Loucy (cell line): ENCODE data around the gene SLC23A2.

Experiments used
- H2AFZ ChIP-seq: fragments of 200-600 bp; sonication (generic); 2 replicates; pipeline ENCODE4 v1.6.0; 2016; ENCODE audit warnings: antibody characterized with exemption, mild to moderate bottlenecking, low read length, moderate library complexity
- H3F3A ChIP-seq: fragments of 200-600 bp; 2 replicates; pipeline ENCODE4 v1.6.0; 2016; ENCODE audit warnings: antibody characterized with exemption, low read depth, mild to moderate bottlenecking
- H3K27me3 ChIP-seq: fragments of 200-600 bp; sonication (generic); 2 replicates; pipeline ENCODE4 v1.6.1; 2014; ENCODE audit warnings: low read length, mild to moderate bottlenecking; ENCODE audit not compliant: insufficient read depth, poor library complexity, severe bottlenecking
- H3K36me3 ChIP-seq: fragments of 200-600 bp; sonication (generic); 2 replicates; pipeline ENCODE4 v1.6.1; 2016; ENCODE audit warnings: low read length; ENCODE audit not compliant: insufficient read depth
- H3K4me1 ChIP-seq: fragments of 200-600 bp; sonication (generic); 2 replicates; pipeline ENCODE4 v1.5.1; 2014; ENCODE audit warnings: low read length, mild to moderate bottlenecking; ENCODE audit not compliant: insufficient read depth, poor library complexity, severe bottlenecking
- H3K4me2 ChIP-seq: fragments of 200-600 bp; sonication (generic); 2 replicates; pipeline ENCODE4 v1.6.0; 2014; ENCODE audit warnings: antibody characterized with exemption, low read length, low read depth, mild to moderate bottlenecking; ENCODE audit not compliant: poor library complexity, severe bottlenecking
- H3K4me3 ChIP-seq: fragments of 200-600 bp; sonication (generic); 2 replicates; pipeline ENCODE4 v1.5.1; 2014; ENCODE audit warnings: low read length, mild to moderate bottlenecking, mixed read lengths; ENCODE audit not compliant: poor library complexity, severe bottlenecking
- H3K79me2 ChIP-seq: fragments of 200-600 bp; sonication (generic); 2 replicates; pipeline ENCODE4 v1.6.1; 2014; ENCODE audit warnings: low read length; ENCODE audit not compliant: insufficient read depth
- H3K9ac ChIP-seq: fragments of 200-600 bp; sonication (generic); 2 replicates; pipeline ENCODE4 v1.6.0; 2014; ENCODE audit warnings: mild to moderate bottlenecking, low read depth, low read length, moderate library complexity; ENCODE audit not compliant: poor library complexity, severe bottlenecking
- H3K9me2 ChIP-seq: fragments of 200-600 bp; sonication (generic); replicated peaks from 2 replicates; pipeline ENCODE4 v1.6.1; 2016; ENCODE audit warnings: low read depth, low read length, mixed read lengths
- H3K9me3 ChIP-seq: fragments of 200-600 bp; sonication (generic); 2 replicates; pipeline ENCODE4 v1.6.1; 2014; ENCODE audit warnings: mild to moderate bottlenecking, antibody characterized with exemption, low read length, low read depth; ENCODE audit not compliant: insufficient read depth
- H4K20me1 ChIP-seq: fragments of 200-600 bp; sonication (generic); 2 replicates; pipeline ENCODE4 v1.6.0; 2014; ENCODE audit warnings: antibody characterized with exemption, low read length, mild to moderate bottlenecking; ENCODE audit not compliant: insufficient read depth, poor library complexity, severe bottlenecking
- CTCF ChIP-seq: fragments of 200-600 bp; sonication (generic); conservative IDR thresholded peaks from 2 replicates; pipeline ENCODE4 v1.5.1; 2014; ENCODE audit warnings: mild to moderate bottlenecking, antibody characterized with exemption, low read length
- EZH2phosphoT487 ChIP-seq: fragments of 200-600 bp; IDR thresholded peaks from 2 replicates; pipeline ENCODE4 v1.6.1; 2018; ENCODE audit warnings: antibody characterized with exemption, mild to moderate bottlenecking, moderate library complexity, borderline replicate concordance

Gene SLC23A2

DNA sequence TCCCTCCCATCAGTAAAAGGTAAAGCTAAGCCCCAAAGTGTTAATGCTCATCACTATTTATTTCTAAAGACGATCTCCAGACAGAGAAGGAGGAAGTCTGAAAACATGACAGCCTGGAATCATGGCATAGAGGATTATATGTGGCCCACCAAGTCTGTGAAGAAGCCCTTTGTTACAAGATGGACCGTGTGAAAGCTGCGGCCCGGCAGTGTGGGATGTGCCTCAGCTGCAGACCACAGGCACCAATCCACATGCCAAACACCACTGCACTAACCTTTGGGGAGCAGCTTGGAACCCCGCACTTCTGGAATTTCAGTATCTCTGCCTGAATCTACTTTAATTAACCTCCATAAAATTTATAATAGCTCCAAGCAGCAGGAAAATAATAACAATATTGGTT, 90.4 kb downstream of the SLC23A2 start:
- no peaks in the 10 kb centered on the region for H3K79me2 ChIP-seq
- no peak overlapping the region for H2AFZ ChIP-seq
- TF ChIP-seq EZH2phosphoT487 = no peak
- no peak for TF ChIP-seq CTCF
- H3K9me3 ChIP-seq = no peaks in the 10 kb centered on the region
- H3K4me2 ChIP-seq = no peak overlapping the region
- H3K27me3 ChIP-seq = no peaks in the 10 kb centered on the region
- no peak overlapping the region for H3K9ac ChIP-seq
- no peaks in the 10 kb centered on the region for H4K20me1 ChIP-seq
- H3K9me2 ChIP-seq = no peaks in the 10 kb centered on the region
- H3K36me3 ChIP-seq = peaks cover 17% of the 10 kb centered on the region; the same call in 1 of the 2 replicates
- H3F3A ChIP-seq = no peaks in the 10 kb centered on the region
- H3K4me1 ChIP-seq = no peaks in the 10 kb centered on the region
- H3K4me3 ChIP-seq = no peak overlapping the region

GRCh38 chr20:4905613-4906012, 95.7 kb downstream of the SLC23A2 start:
- TF ChIP-seq EZH2phosphoT487 (no peak), CTCF (no peak)
- Histone ChIP-seq H3K27me3 (no peaks in the 10 kb centered on the region), H3K9me3 (no peaks in the 10 kb centered on the region), H3K9me2 (no peaks in the 10 kb centered on the region), H4K20me1 (no peaks in the 10 kb centered on the region), H3K36me3 (peaks cover 33% of the 10 kb centered on the region; the same call in 1 of the 2 replicates), H3K4me1 (no peaks in the 10 kb centered on the region), H3K4me3 (no peak overlapping the region), H3K9ac (no peak overlapping the region), H3K4me2 (no peak overlapping the region), H3F3A (no peaks in the 10 kb centered on the region), H2AFZ (no peak overlapping the region), H3K79me2 (no peaks in the 10 kb centered on the region)

GRCh38 chr20:4905195-4905594, 96.1 kb downstream of the SLC23A2 start:
- Histone ChIP-seq H3K9me2 (no peaks in the 10 kb centered on the region), H3K4me3 (no peak overlapping the region), H3K4me1 (no peaks in the 10 kb centered on the region), H3K79me2 (no peaks in the 10 kb centered on the region), H3K36me3 (peaks cover 35% of the 10 kb centered on the region; the same call in 1 of the 2 replicates), H3K9ac (no peak overlapping the region), H3K27me3 (no peaks in the 10 kb centered on the region), H3K9me3 (no peaks in the 10 kb centered on the region), H2AFZ (no peak overlapping the region), H3F3A (no peaks in the 10 kb centered on the region), H3K4me2 (no peak overlapping the region), H4K20me1 (no peaks in the 10 kb centered on the region)
- no peak for TF ChIP-seq CTCF
- no peak for TF ChIP-seq EZH2phosphoT487
